SW480 (cell line): ENCODE results near the gene MAGEH1.

Experiments
- DNase-seq: peaks from one replicate; pipeline ENCODE4 v3.0.0-alpha.2; 2016; ENCODE audit warnings: low spot score

Gene MAGEH1

DNA sequence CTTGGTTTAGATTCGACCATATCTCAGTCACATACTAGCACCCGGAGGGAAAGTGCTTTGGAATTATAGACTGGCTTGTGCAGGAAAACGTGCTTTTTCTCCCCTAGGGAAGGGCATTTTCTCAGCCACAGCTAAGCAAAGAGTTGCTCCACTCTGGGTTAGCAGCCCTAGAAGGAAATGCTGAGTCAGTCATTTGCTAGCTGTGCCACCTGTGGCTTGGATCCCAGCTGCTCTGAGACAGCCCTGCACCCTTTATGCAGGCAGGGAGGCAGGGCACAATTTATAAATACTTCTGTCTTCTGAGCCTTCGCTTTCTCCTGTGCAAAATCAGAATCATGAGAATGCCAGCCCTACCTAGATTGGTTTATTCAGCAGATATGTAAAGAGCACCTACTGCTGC is 39.0 kb downstream of the MAGEH1 start:
- DNase-seq, result no peak
